Measurements from ENCODE around the gene SCMH1. TPM values are rescaled to one million over a fixed set of nuclear protein-coding genes. Genes with fewer than 3 reads are reported as not detected.

Gene SCMH1
- total and polyA plus RNA-seq, 4 donors, result 6.6 to 12.8 (median 10.5) TPM

DNA sequence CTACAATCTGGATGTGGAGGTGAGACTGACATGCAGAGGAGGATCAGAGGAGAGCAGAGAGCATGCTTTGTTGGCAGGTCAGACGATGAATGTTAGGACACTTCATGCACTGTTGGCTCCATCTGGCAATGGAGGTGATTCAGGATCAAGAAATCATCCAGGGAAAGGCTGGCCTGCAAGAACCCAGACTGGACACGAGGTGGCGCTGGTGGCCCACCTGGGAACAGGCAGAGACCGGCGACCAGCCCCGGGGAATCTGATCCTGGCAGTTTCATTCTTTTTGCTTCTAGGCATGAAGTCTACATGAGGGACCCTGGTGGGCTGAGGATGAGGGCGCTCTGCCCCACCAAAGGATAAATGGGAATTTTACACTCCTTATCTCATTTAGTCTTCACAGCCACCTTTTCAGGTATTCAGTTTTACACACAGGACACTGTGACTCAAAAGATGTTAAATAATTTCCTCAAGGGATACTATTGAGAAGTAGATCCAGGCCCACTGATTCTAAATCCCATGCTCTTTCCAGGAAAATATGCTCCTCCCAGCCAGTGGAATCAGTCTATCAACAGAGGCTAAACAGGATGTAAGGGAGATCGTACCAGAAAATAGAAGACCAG is 26.2 kb upstream of the SCMH1 start:
- no peak overlapping the region for H3K4me3 ChIP-seq (ENCODE audit: low read depth in 1 of 3, low read length in 3 of 3)
- no peak overlapping the region for H3K9ac ChIP-seq (ENCODE audit: low read depth in 1 of 2, low read length in 2 of 2)
- H3K27ac ChIP-seq (ENCODE audit: low read depth in 1 of 2, low read length in 2 of 2), result no peak overlapping the region
- WGBS, result 12% methylated on average over 8 of the region's 8 CpGs
- H3K9me3 ChIP-seq (ENCODE audit: control insufficient read depth in 4 of 4, low read length in 3 of 4), result no peaks in the 10 kb centered on the region
- DNase-seq (ENCODE audit: low spot score), result peak; percentile 77
- TF ChIP-seq FOXA2 (IDR thresholded peaks at IDR 0.05), result no peak
- TF ChIP-seq FOXA1 (IDR thresholded peaks at IDR 0.05), result peak; percentile 11
- peak in 1 of 2 donors; percentile 15 for TF ChIP-seq RXRA (IDR thresholded peaks at IDR 0.05)
- peak; percentile 10 for TF ChIP-seq YY1 (IDR thresholded peaks at IDR 0.05)
- peak; percentile 99 for TF ChIP-seq RAD21 (IDR thresholded peaks at IDR 0.05)
- TF ChIP-seq, protein P1, sequence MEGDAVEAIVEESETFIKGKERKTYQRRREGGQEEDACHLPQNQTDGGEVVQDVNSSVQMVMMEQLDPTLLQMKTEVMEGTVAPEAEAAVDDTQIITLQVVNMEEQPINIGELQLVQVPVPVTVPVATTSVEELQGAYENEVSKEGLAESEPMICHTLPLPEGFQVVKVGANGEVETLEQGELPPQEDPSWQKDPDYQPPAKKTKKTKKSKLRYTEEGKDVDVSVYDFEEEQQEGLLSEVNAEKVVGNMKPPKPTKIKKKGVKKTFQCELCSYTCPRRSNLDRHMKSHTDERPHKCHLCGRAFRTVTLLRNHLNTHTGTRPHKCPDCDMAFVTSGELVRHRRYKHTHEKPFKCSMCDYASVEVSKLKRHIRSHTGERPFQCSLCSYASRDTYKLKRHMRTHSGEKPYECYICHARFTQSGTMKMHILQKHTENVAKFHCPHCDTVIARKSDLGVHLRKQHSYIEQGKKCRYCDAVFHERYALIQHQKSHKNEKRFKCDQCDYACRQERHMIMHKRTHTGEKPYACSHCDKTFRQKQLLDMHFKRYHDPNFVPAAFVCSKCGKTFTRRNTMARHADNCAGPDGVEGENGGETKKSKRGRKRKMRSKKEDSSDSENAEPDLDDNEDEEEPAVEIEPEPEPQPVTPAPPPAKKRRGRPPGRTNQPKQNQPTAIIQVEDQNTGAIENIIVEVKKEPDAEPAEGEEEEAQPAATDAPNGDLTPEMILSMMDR (IDR thresholded peaks at IDR 0.05; ENCODE audit: low read depth, low read length, missing input control), result peak; percentile 99
- no peak for TF ChIP-seq SP1 (IDR thresholded peaks at IDR 0.05)
- no peaks in the 10 kb centered on the region for H3K4me1 ChIP-seq (ENCODE audit: control insufficient read depth in 4 of 4, insufficient read depth in 4 of 4, low read length in 3 of 4)
- H3K36me3 ChIP-seq (ENCODE audit: control insufficient read depth in 4 of 4, insufficient read depth in 3 of 4, low read depth in 1 of 4, low read length in 3 of 4), result no peaks in the 10 kb centered on the region
- no peaks in the 10 kb centered on the region for H3K27me3 ChIP-seq (ENCODE audit: control insufficient read depth in 4 of 4, insufficient read depth in 4 of 4, low read length in 3 of 4)

DNA sequence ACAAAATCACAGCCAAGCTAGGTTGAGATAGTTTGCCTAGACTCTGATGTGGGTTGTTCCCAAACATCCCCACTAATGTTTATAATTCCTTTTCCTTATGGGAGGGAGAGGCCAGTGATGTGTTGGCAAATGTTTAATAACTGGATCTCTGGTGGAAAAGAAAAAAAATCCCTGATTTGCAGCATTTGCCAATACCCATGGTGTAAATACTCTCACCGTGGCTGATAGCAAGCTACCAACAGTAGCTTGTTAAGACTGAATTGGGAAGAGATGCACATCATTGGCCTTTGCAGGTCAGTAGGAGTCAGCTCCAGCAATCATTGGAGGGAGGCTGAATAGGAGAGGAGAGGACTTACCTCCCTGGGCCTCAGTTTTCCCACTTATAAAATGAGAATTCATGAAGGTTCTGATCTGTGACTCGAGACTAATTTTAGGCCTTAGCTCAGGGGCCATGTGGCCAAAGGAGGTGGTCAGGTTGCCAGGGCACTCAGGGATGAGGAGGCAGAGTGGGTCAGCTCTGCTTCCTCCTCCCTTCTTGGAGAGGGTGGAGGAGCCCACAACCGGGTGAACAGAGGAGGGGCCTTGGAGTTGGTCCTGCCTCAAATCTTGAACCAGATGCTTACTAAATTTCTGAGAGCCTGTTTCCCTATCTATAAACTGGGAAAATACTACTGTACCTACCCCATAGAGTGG is 20.0 kb upstream of the SCMH1 start:
- DNase-seq (ENCODE audit: low spot score), result no peak
- Histone ChIP-seq H3K36me3 (ENCODE audit: control insufficient read depth in 4 of 4, insufficient read depth in 3 of 4, low read depth in 1 of 4, low read length in 3 of 4) (no peaks in the 10 kb centered on the region), H3K4me3 (ENCODE audit: low read depth in 1 of 3, low read length in 3 of 3) (no peak overlapping the region), H3K9me3 (ENCODE audit: control insufficient read depth in 4 of 4, low read length in 3 of 4) (no peaks in the 10 kb centered on the region), H3K27ac (ENCODE audit: low read depth in 1 of 2, low read length in 2 of 2) (no peak overlapping the region), H3K4me1 (ENCODE audit: control insufficient read depth in 4 of 4, insufficient read depth in 4 of 4, low read length in 3 of 4) (no peaks in the 10 kb centered on the region), H3K9ac (ENCODE audit: low read depth in 1 of 2, low read length in 2 of 2) (no peak overlapping the region), H3K27me3 (ENCODE audit: control insufficient read depth in 4 of 4, insufficient read depth in 4 of 4, low read length in 3 of 4) (no peaks in the 10 kb centered on the region)
- WGBS, result 63% methylated on average over 3 of the region's 3 CpGs
- TF ChIP-seq FOXA2 (IDR thresholded peaks at IDR 0.05), result no peak
- TF ChIP-seq HNF4A (conservative IDR thresholded peaks at IDR 0.05), result no peak
- TF ChIP-seq RAD21 (IDR thresholded peaks at IDR 0.05), result no peak
- TF ChIP-seq, protein P2, sequence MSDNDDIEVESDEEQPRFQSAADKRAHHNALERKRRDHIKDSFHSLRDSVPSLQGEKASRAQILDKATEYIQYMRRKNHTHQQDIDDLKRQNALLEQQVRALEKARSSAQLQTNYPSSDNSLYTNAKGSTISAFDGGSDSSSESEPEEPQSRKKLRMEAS (IDR thresholded peaks at IDR 0.05), result no peak
- TF ChIP-seq, protein P3, sequence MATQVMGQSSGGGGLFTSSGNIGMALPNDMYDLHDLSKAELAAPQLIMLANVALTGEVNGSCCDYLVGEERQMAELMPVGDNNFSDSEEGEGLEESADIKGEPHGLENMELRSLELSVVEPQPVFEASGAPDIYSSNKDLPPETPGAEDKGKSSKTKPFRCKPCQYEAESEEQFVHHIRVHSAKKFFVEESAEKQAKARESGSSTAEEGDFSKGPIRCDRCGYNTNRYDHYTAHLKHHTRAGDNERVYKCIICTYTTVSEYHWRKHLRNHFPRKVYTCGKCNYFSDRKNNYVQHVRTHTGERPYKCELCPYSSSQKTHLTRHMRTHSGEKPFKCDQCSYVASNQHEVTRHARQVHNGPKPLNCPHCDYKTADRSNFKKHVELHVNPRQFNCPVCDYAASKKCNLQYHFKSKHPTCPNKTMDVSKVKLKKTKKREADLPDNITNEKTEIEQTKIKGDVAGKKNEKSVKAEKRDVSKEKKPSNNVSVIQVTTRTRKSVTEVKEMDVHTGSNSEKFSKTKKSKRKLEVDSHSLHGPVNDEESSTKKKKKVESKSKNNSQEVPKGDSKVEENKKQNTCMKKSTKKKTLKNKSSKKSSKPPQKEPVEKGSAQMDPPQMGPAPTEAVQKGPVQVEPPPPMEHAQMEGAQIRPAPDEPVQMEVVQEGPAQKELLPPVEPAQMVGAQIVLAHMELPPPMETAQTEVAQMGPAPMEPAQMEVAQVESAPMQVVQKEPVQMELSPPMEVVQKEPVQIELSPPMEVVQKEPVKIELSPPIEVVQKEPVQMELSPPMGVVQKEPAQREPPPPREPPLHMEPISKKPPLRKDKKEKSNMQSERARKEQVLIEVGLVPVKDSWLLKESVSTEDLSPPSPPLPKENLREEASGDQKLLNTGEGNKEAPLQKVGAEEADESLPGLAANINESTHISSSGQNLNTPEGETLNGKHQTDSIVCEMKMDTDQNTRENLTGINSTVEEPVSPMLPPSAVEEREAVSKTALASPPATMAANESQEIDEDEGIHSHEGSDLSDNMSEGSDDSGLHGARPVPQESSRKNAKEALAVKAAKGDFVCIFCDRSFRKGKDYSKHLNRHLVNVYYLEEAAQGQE (IDR thresholded peaks at IDR 0.05), result no peak
- TF ChIP-seq YY1 (IDR thresholded peaks at IDR 0.05), result no peak
- no peak for TF ChIP-seq JUND (IDR thresholded peaks at IDR 0.05)

DNA sequence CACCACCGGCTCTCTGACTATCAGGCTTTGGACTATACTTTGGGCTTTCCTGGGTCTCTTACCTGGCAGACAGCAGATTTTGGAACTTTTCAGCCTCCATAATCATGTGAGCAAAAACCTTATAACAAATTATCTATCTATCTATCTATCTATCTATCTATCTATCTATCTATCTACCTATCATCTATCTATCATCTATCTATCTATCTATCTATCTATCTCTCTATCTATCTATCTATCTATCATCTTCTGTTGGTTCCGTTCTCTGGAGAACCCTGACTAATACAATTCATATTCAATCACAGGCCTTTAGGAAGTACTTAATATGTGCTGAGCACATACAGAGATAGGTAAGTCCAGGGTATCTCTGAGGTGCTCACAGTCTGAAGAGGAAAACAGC is 18.7 kb upstream of the SCMH1 start:
- Histone ChIP-seq H3K9me3 (ENCODE audit: control insufficient read depth in 4 of 4, low read length in 3 of 4) (no peaks in the 10 kb centered on the region), H3K27ac (ENCODE audit: low read depth in 1 of 2, low read length in 2 of 2) (no peak overlapping the region), H3K27me3 (ENCODE audit: control insufficient read depth in 4 of 4, insufficient read depth in 4 of 4, low read length in 3 of 4) (no peaks in the 10 kb centered on the region), H3K4me3 (ENCODE audit: low read depth in 1 of 3, low read length in 3 of 3) (no peak overlapping the region), H3K36me3 (ENCODE audit: control insufficient read depth in 4 of 4, insufficient read depth in 3 of 4, low read depth in 1 of 4, low read length in 3 of 4) (no peaks in the 10 kb centered on the region), H3K4me1 (ENCODE audit: control insufficient read depth in 4 of 4, insufficient read depth in 4 of 4, low read length in 3 of 4) (no peaks in the 10 kb centered on the region), H3K9ac (ENCODE audit: low read depth in 1 of 2, low read length in 2 of 2) (no peak overlapping the region)
- DNase-seq (ENCODE audit: low spot score), result no peak
- 96% methylated on average over 2 of the region's 2 CpGs for WGBS
- TF ChIP-seq, protein P3 (IDR thresholded peaks at IDR 0.05), result no peak
- TF ChIP-seq, protein P4, sequence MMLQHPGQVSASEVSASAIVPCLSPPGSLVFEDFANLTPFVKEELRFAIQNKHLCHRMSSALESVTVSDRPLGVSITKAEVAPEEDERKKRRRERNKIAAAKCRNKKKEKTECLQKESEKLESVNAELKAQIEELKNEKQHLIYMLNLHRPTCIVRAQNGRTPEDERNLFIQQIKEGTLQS (IDR thresholded peaks at IDR 0.05), result no peak
- TF ChIP-seq, protein P2 (IDR thresholded peaks at IDR 0.05), result no peak
- TF ChIP-seq YY1 (IDR thresholded peaks at IDR 0.05), result no peak
- TF ChIP-seq, protein P5, sequence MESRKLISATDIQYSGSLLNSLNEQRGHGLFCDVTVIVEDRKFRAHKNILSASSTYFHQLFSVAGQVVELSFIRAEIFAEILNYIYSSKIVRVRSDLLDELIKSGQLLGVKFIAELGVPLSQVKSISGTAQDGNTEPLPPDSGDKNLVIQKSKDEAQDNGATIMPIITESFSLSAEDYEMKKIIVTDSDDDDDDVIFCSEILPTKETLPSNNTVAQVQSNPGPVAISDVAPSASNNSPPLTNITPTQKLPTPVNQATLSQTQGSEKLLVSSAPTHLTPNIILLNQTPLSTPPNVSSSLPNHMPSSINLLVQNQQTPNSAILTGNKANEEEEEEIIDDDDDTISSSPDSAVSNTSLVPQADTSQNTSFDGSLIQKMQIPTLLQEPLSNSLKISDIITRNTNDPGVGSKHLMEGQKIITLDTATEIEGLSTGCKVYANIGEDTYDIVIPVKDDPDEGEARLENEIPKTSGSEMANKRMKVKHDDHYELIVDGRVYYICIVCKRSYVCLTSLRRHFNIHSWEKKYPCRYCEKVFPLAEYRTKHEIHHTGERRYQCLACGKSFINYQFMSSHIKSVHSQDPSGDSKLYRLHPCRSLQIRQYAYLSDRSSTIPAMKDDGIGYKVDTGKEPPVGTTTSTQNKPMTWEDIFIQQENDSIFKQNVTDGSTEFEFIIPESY (IDR thresholded peaks at IDR 0.05), result no peak
